Stimulated activated CD4-positive, alpha-beta T cell treated with anti-CD3 and anti-CD28 coated beads, Interleukin-4, amount 100 ng/mL, for 24 hours (primary cell): ENCODE data around the gene EDEM2.
"Not testable (repeated sequence)": the region's sequence is repeated elsewhere in the genome, so short reads cannot be mapped to it uniquely, and the experiment has no call there.

Source experiments
- DNase-seq: peaks from one replicate; pipeline ENCODE4 v3.0.0-alpha.2; 2020

EDEM2 gene

GRCh38 chr20:35080348-35080642 lies 66.8 kb downstream of the EDEM2 start:
- DNase-seq: not testable (repeated sequence)

- no peak for DNase-seq
Observed at GRCh38 chr20:35079472-35080347, 67.4 kb downstream of the EDEM2 start.

GRCh38 chr20:35077872-35078271 lies 69.3 kb downstream of the EDEM2 start:
- no peak for DNase-seq

GRCh38 chr20:35077341-35077740 lies 69.8 kb downstream of the EDEM2 start:
- DNase-seq: no peak

- not testable (repeated sequence) for DNase-seq
Observed at GRCh38 chr20:35071436-35072153, 75.5 kb downstream of the EDEM2 start.

GRCh38 chr20:35066194-35066593 lies 80.9 kb downstream of the EDEM2 start:
- no peak for DNase-seq
